Keratinocyte (primary cell): ENCODE measurements around the gene ATXN3L.

Experiments
- CTCF ChIP-seq, 3 experiments: IDR thresholded peaks in 1 of 3; conservative IDR thresholded peaks in 1 of 3; optimal IDR thresholded peaks in 1 of 3; 2 replicates in 2 of 3; 3 replicates in 1 of 3; pipeline versions ENCODE3 to v1.5.1; 2011; ENCODE audit warnings: low read length in 3 of 3, mild to moderate bottlenecking in 3 of 3, moderate library complexity in 2 of 3, control low read depth in 1 of 3, inconsistent platforms in 1 of 3; ENCODE audit not compliant: insufficient read depth in 2 of 3; ENCODE audit errors: extremely low read depth in 1 of 3
- EZH2 ChIP-seq: IDR thresholded peaks from one replicate; pipeline ENCODE4 v1.6.1; 2012; ENCODE audit warnings: inconsistent platforms, mild to moderate bottlenecking, low read length, moderate library complexity

- no peak for TF ChIP-seq EZH2
- TF ChIP-seq CTCF (optimal IDR thresholded peaks at IDR 0.05 in 1 of 3, IDR thresholded peaks at IDR 0.05 in 1 of 3, conservative IDR thresholded peaks at IDR 0.05 in 1 of 3; ENCODE audit: extremely low read depth in 1 of 3, insufficient read depth in 2 of 3, low read length in 3 of 3), result no peak
Observed at GRCh38 chrX:13275031-13275430, 44.8 kb downstream of the ATXN3L start.
